SJCRH30 (cell line): ENCODE data around the gene GYPE. TPM values are rescaled to one million over a fixed set of nuclear protein-coding genes. Genes with fewer than 3 reads are reported as not detected.
"Not testable (repeated sequence)": the region's sequence is repeated elsewhere in the genome, so short reads cannot be mapped to it uniquely, and the experiment has no call there.

Experiments used
- DNase-seq, 2 experiments: peaks; one replicate each; pipeline ENCODE4 v3.0.0-alpha.2; 2015 to 2020
- H3K27ac ChIP-seq: fragments of 250-450 bp; sonication (Bioruptor Pico); 2 replicates; pipeline ENCODE4 v1.5.1; 2020; ENCODE audit warnings: mild to moderate bottlenecking, moderate library complexity
- H3K27me3 ChIP-seq: fragments of 250-450 bp; sonication (Bioruptor Pico); 2 replicates; pipeline ENCODE4 v1.5.1; 2020; ENCODE audit warnings: mild to moderate bottlenecking, moderate library complexity
- H3K36me3 ChIP-seq: fragments of 250-450 bp; sonication (Bioruptor Pico); 2 replicates; pipeline ENCODE4 v1.5.1; 2020; ENCODE audit warnings: mild to moderate bottlenecking, moderate library complexity
- H3K4me1 ChIP-seq: fragments of 250-450 bp; sonication (Bioruptor Pico); 2 replicates; pipeline ENCODE4 v1.5.1; 2020; ENCODE audit warnings: mild to moderate bottlenecking, moderate library complexity
- H3K4me3 ChIP-seq: fragments of 250-450 bp; sonication (Bioruptor Pico); 2 replicates; pipeline ENCODE4 v1.5.1; 2020; ENCODE audit warnings: mild to moderate bottlenecking, moderate library complexity
- H3K9me3 ChIP-seq: fragments of 250-450 bp; sonication (Bioruptor Pico); replicated peaks from 2 replicates; pipeline ENCODE4 v1.5.1; 2020; ENCODE audit warnings: mild to moderate bottlenecking, moderate library complexity
- total RNA-seq: library from RNA; depleted of rRNA; stranded (reverse); fragments of >200 nt; shearing (Covaris generic); gene quantifications from 2 replicates; pipeline ENCODE4 v1.2.3, GENCODE V29; 2014; rRNA removed

The GYPE gene
- not detected in 2 replicates for total RNA-seq

DNA sequence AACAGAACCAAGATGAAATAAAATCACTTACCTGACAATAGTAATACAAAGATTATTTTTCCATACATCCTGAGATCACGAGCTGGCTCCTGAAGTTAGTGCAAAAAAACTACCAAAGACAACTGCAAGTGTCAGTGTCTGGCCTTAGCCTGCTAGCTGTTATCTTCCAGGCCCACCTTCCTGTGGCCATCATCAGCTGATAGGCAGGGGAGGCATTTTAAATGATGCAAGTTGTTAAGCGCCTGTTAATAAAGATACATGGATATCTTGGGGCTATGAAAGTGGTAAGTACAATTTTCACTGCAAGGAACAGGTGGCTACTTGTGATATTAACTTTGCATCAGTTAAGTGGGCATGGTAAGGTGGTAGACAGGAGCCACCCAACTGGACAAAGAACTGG is at the start of gene GYPE:
Gene GYPE (minus strand): TSS at position 120 of the 400 bp plus-strand sequence. CDS start 52 bp downstream, at position 68.
- not testable (repeated sequence) for H3K9me3 ChIP-seq, H3K4me1 ChIP-seq, H3K27me3 ChIP-seq

GRCh38 chr4:143951458-143951972 is 46.2 kb upstream of the GYPE start:
- not testable (repeated sequence) for H3K4me3 ChIP-seq, H3K4me1 ChIP-seq, DNase-seq, H3K27ac ChIP-seq, H3K27me3 ChIP-seq, H3K36me3 ChIP-seq, H3K9me3 ChIP-seq

More for the DNA sequence above, at the start of gene GYPE:
- H3K4me3 ChIP-seq, DNase-seq, H3K27ac ChIP-seq, H3K36me3 ChIP-seq: not testable (repeated sequence)

DNA sequence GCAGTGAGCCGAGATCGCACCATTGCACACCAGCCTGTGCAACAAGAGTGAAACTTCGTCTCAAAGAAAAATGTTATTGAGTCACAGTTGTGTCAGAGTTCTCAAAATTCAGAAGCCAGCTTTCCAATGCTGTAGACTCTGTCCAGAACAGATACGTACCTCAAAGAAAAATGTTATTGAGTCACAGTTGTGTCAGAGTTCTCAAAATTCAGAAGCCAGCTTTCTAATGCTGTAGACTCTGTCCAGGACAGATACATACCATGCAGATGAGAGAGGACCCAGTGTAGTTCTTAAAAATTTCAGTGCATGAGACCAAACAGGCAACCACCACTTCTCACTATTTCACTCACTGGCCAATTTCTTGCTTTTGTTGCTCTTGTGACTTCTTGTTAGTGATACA is 45.6 kb upstream of the GYPE start:
- H3K4me1 ChIP-seq, H3K4me3 ChIP-seq, H3K9me3 ChIP-seq, H3K36me3 ChIP-seq, H3K27me3 ChIP-seq, H3K27ac ChIP-seq, DNase-seq: not testable (repeated sequence)

- not testable (repeated sequence) for H3K4me3 ChIP-seq, H3K4me1 ChIP-seq, H3K36me3 ChIP-seq, H3K9me3 ChIP-seq, H3K27ac ChIP-seq, H3K27me3 ChIP-seq, DNase-seq
Observed at GRCh38 chr4:143950185-143950584, 44.8 kb upstream of the GYPE start.

DNA sequence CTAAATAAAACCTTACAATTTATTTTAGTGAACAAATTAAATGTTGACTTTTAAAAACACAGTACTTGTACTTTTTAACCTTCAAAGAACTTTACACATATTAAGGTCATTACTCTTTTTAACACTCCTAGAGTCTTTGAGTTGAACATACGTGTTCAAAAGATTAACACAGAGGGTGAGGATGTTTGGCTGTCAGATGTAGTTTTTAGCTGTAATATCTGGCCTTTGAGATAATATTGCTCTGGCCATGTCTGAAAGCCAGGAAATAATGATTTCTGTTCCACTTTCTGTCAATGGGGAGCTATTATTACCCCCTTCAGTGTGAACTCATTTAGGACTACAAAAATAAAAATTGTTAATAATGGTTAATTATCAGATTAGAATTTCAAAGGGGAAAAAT is 42.1 kb upstream of the GYPE start:
- H3K27ac ChIP-seq, H3K9me3 ChIP-seq, H3K4me3 ChIP-seq, H3K4me1 ChIP-seq, H3K27me3 ChIP-seq, DNase-seq, H3K36me3 ChIP-seq: not testable (repeated sequence)

- H3K4me3 ChIP-seq, H3K9me3 ChIP-seq, H3K27me3 ChIP-seq, H3K36me3 ChIP-seq, H3K27ac ChIP-seq, H3K4me1 ChIP-seq, DNase-seq: not testable (repeated sequence)
Observed at GRCh38 chr4:143940708-143941107, 35.3 kb upstream of the GYPE start.

GRCh38 chr4:143939528-143939927 is 34.2 kb upstream of the GYPE start:
- Histone ChIP-seq H3K4me3 (no peak overlapping the region), H3K36me3 (no peaks in the 10 kb centered on the region), H3K4me1 (no peaks in the 10 kb centered on the region), H3K27ac (no peak overlapping the region), H3K27me3 (no peaks in the 10 kb centered on the region), H3K9me3 (no peaks in the 10 kb centered on the region)
- no peak for DNase-seq

GRCh38 chr4:143938890-143939289 is 33.5 kb upstream of the GYPE start:
- not testable (repeated sequence) for DNase-seq, H3K4me3 ChIP-seq, H3K9me3 ChIP-seq, H3K27ac ChIP-seq, H3K27me3 ChIP-seq, H3K36me3 ChIP-seq, H3K4me1 ChIP-seq

DNA sequence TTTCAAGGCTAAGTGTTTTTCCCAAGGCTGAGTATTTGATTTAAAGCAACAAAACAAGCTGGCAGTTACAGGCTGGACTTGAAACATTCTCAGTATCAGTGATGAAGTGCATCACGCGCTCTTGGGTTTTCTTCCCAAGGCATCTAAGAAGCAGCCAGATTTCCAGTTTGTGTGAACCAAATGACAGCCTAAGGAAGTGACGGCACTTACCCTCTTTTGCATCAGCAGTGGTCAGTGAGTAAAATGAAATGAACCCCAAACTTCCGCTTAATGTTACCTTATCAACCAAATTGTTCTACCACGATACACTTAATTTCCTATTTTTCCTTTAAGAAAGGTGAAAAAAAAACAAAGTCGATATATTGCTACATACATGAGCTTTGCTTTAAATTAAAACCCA is 15.8 kb upstream of the GYPE start:
- Histone ChIP-seq H3K9me3 (no peaks in the 10 kb centered on the region), H3K4me3 (no peak overlapping the region), H3K27me3 (no peaks in the 10 kb centered on the region), H3K4me1 (no peaks in the 10 kb centered on the region), H3K27ac (no peak overlapping the region), H3K36me3 (no peaks in the 10 kb centered on the region)
- no peak for DNase-seq

DNA sequence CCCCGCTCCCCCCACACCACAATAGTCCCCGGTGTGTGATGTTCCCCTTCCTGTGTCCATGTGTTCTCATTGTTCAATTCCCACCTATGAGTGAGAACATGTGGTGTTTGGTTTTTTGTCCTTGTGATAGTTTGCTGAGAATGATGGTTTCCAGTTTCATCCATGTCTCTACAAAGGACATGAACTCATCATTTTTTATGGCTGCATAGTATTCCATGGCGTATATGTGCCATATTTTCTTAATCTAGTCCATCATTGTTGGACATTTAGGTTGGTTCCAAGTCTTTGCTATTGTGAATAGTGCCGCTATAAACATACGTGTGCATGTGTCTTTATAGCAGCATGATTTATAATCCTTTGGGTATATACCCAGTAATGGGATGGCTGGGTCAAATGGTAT is 11.1 kb upstream of the GYPE start:
- not testable (repeated sequence) for H3K9me3 ChIP-seq, H3K36me3 ChIP-seq, H3K27ac ChIP-seq, H3K27me3 ChIP-seq, H3K4me3 ChIP-seq, H3K4me1 ChIP-seq, DNase-seq

- not testable (repeated sequence) for H3K4me1 ChIP-seq, H3K9me3 ChIP-seq, H3K27me3 ChIP-seq, H3K36me3 ChIP-seq, DNase-seq, H3K27ac ChIP-seq, H3K4me3 ChIP-seq
Observed at GRCh38 chr4:143912478-143912877, 7.1 kb upstream of the GYPE start.

- not testable (repeated sequence) for H3K27ac ChIP-seq, H3K4me1 ChIP-seq, DNase-seq, H3K4me3 ChIP-seq, H3K9me3 ChIP-seq, H3K27me3 ChIP-seq, H3K36me3 ChIP-seq
Observed at GRCh38 chr4:143911528-143912417, 6.4 kb upstream of the GYPE start.

GRCh38 chr4:143910906-143911305 is 5.5 kb upstream of the GYPE start:
- H3K4me3 ChIP-seq, H3K27ac ChIP-seq, H3K36me3 ChIP-seq, H3K9me3 ChIP-seq, H3K27me3 ChIP-seq, DNase-seq, H3K4me1 ChIP-seq: not testable (repeated sequence)

- not testable (repeated sequence) for H3K9me3 ChIP-seq, H3K4me1 ChIP-seq, H3K27ac ChIP-seq, H3K27me3 ChIP-seq, H3K36me3 ChIP-seq, H3K4me3 ChIP-seq
- peak; percentile 3 to 21 for DNase-seq
Observed at GRCh38 chr4:143907811-143908210, 2.5 kb upstream of the GYPE start.

DNA sequence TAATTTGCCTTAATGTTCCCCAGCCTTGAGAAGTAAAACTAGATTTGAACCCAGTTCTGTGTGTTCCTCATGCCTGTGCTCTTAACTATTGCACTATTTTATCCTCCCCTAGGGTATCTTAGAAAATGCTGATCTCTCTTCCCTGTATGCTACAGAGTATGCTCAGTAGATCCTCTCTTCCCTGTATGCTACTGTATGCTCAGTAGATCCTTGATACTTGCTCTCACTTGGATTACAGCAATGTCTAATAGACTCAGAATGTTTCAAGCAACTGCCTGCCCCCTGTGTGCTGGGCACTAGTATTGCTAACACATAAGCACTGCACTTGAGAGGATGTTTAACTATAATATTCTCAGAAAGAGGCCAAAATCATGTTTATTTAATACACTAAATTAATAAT is 928 bp downstream of the GYPE start:
- not testable (repeated sequence) for H3K4me3 ChIP-seq, H3K36me3 ChIP-seq, H3K4me1 ChIP-seq, H3K27ac ChIP-seq, DNase-seq, H3K9me3 ChIP-seq, H3K27me3 ChIP-seq

DNA sequence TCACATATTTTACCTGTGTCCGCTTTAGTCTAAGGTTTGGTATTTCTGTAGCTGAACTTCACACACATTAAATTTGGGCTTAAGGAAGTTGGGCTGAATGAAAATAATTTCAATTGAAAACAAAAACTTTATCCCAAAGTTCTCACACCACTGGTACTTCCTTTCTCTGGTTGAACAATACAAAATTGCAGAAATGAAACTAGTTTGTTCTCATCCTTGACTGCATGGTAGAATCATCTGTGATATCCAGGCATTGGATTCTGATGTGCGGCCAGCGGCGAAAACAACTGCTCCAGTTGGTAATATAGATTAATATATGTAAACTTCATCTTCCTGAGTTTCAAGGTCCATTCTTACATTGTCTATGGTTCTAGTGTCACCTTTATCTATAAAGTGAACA is 15.0 kb downstream of the GYPE start:
- not testable (repeated sequence) for DNase-seq, H3K4me1 ChIP-seq, H3K9me3 ChIP-seq, H3K4me3 ChIP-seq, H3K27me3 ChIP-seq, H3K36me3 ChIP-seq, H3K27ac ChIP-seq
